GF-D8 (cell line): ENCODE data around the gene HOXA3.

Source experiments
- DNase-seq: peaks from one replicate; lab custom pipeline; 2025; lab: John Stamatoyannopoulos, UW

Gene HOXA3

DNA sequence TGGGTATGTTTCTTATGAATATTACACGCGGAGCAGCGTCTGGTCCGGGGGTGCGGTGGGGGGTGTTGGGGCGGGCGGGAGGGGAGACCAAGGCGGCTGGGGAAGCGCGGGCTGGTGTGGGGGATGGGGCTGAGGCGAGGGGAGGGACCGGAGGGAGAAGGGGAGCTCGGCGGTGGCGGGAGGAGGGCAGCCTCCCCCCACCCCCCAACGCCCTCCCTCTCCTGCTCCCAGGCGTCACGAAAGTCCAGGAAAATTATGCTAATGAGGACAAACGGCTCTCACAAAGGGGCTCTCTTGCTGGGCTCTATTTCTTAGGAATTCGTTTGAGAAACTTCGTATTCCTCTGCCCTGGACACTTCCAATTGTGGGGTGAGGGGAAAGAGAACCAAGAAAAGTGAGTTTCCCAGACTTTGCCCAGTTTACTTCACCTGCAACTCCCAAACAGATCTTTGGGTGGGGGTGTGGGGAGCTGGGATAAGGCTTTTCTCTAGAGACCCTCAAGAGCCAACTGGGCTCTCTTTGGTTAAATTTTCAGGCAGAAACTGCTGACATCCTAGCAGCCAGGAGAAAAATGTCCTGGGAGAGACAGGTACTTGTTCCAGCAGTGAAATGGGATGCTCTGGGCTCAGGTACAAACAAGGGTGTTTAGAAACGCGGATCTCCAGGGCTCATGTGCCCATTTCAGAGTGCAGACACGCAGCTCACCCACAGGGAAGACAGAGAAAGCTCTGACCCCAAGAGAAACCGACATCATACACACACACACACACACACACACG, 38.2 kb downstream of the HOXA3 start:
- no peak for DNase-seq

DNA sequence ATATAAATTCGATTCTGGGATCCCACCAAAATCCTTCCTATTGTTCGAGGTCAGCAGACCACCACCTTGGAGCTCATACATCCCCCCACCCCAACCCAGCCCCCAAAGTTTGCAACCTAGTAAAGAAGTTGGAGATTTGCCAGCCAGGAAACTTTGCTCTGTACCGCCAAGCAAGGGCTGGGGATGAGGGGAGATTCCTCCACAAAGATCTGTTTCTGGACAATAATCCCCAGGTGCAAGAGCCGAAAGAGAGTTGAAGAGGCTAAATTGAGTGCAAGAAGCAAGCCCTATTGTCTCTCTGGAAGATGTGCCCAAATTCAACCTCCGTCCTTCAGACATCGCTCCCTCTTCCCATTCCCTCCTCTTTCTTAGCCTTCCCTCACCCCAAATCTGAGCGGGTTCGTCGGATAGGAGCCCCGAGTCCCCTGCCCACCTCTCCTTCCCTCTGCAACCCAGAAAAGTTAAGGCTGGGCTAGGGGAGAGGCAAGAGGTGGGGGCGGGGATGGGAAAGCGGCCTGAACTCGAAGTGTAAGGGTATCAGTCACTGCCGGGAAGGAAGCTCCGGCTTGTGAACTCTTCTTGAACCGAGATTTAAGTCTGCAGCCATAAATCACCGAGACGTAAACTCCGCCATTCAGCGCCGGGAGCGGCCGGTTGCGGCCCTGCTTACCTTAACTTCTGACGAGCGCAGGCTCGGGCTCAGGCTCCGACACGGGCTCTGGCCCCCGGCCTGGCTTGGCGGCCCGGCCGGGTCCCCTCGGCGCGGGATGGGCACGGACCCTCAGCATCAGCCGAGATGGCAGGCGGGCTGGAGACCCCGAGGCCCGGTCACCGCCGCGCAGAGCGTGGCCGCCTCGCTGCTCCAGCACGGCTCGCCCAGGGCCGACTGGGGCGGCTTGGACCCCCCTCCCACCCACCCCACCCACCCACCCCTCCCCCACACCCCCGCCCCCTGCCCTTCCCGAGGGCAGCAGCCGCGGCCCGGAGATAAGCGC, 39.1 kb downstream of the HOXA3 start:
- DNase-seq, result no peak

DNA sequence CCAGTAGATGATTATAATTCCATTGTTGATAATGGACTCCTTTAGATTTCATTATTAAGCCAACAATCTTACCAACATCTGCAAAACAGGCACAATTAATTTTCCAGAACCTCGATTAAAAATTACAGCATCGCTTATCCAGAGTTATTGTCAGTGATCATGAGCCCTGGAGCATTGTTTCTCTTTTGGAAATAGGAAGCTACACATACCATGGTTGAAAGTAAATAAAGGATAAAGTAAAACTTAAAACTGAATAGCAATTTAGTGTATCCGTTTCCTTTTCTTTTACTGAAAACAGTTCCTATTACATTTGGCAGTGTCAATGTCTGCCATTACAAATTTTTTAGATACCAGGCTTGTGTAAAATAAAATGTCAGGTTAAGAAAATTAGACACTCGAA, 40.0 kb downstream of the HOXA3 start:
- no peak for DNase-seq

DNA sequence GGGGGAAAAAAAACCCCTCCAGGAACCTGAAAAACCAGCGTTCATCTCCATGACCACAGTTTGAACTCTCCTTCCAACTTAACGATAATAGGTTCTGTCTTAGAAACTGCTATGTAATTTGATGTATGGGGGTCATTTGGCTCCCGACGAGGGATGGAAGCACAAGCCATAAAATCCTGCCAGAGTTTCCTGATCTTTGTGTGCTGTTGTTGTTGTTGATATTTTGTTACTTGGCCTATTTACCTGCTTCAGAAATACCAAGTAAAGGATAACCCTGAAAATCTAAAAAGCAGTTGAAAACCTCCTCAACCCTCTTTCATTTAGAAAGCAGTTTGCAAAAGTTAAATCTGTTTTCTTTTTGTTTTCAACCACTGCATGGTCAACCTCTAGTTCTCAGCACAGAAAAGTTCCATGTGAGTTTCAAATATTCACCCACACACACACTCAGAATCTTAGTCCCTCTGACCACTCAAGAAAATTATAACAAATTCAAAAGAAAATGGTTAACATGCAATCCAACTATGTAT, 40.6 kb downstream of the HOXA3 start:
- DNase-seq, result no peak

DNA sequence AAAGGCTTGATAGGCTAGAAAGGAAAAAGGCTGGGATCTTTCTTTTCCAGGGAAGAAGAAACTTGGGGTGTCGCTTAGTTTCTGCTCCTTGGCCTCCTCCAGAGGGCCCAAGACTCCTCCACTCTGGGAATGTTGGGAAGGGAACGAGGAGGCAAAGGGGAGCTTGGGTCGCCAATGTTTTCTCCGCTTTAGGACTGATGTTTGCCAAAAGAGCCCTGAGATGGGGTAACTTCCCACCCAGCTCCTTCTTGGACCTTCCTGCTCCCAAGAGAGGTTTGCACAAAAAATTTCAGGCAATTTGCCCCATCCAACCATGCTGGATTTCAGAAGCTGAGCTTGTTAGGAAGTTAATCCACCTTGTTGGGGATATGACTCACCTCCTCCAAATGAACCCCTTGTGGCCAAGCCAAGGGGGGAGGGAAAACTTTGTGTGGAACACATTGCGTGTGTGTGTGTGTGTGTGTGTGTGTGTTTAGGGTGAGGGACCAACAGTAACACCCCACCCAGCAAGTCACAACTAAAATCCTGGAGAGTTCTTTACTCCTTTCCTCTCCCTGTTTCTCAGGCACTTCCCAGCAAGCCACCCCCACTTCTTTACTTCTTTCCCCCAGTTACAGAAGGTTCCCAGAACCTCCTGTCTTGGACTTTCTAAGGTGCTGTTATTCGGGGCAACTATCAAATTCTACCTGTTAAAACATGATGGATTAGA, 41.2 kb downstream of the HOXA3 start:
- DNase-seq, result no peak

DNA sequence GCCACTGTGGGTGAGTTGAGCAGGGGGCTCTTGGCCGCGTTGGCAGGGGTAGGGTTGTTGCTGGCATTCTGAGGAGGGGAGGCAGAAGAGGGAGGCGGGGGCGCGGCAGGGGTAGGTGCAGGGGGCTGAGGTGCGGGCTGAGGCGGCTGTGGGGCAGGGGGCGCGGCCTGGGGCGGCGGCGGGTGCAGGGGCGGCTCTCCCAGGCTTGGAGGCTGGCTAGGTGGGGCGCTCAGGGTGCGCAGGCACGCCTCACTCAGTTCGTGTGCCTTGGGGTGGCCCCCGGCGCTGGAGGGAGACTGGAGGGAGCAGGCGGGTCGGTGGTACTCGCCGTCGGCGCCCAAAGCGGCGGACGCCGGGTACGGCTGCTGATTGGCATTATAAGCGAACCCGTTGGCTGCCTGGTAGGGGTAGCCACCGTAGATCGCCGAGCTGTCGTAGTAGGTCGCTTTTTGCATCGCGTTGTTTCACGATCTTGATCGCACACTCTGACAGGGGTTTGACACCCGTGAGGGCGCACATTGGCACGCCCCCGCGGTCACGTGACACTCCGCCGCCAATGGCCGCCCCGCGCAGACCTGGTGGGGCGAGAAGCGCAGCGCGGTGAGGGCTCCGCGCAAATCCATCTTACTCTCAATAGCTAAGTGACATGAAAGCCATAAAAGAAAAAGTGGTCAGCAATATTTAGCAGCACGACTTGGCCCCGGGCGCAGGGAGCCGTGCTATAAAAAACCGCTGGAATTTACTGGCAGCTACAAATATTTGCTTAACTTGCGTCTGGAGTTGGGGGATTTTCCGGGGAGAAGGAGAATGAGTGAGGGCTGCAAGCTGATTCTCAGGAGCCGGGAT, 42.0 kb downstream of the HOXA3 start:
- DNase-seq, result no peak

DNA sequence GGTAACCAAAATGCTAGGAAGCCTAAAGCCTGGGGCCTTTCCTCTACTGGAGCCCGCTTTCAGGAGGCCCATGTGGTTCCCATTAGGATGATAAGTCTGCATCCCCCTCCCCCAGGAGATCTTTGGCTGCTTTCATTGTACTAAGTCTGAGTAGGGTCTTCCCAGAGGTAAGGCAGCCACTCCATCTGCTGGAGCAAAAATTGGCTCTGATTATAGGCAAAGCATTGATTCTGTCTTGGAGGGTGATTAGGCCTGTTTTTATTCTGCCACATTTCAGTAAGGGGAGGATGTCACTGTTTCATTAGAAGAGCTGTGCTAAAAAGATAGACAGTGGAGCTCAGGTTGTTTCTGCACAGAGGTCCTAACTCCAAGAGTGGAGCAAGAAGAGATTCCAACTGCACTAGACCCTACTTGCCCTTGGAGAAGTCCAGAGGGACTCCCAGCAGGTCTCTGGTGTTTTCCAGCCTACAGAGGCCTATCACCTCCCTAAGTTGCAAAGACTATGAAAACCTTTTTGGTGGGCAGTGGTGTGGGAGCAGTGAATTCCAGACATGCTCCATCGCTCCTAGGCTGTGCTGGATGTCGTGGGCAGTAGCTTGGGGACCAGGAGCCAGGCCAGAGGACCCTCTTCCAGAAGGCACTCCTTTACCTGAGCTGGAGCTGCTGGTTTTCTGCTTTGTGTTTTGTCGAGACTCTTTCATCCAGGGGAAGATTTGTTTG, 42.8 kb downstream of the HOXA3 start:
- DNase-seq, result no peak

DNA sequence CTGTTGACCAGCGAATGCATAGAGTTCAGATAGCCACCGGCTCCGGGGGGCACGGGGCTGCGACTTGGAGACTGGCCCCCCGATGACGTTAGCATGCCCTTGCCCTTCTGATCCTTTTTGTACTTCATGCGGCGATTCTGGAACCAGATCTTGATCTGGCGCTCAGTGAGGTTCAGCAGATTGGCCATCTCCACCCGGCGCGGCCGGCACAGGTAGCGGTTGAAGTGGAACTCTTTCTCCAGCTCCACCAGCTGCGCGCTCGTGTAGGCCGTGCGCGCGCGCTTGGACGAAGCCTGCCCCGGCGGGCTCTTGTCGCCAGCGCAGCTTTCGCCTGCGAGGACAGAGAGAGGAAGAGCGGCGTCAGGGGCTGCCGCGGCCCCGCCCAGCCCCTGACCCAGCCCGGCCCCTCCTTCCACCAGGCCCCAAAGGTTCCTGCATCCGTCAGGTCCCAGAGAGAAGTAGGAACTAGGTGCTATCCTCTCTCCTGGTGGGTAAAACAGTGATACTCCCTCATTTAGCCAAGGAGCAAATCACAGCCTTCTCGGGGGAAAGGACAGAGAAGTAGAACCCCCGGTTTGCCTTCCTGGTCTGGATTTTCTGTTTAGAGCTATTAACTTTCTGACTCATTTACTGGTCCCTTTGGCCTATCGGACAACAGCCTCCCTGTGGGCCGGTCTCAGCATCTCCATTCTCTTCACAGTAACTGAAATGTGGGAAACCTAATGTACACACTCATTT, 43.8 kb downstream of the HOXA3 start:
- DNase-seq, result no peak

DNA sequence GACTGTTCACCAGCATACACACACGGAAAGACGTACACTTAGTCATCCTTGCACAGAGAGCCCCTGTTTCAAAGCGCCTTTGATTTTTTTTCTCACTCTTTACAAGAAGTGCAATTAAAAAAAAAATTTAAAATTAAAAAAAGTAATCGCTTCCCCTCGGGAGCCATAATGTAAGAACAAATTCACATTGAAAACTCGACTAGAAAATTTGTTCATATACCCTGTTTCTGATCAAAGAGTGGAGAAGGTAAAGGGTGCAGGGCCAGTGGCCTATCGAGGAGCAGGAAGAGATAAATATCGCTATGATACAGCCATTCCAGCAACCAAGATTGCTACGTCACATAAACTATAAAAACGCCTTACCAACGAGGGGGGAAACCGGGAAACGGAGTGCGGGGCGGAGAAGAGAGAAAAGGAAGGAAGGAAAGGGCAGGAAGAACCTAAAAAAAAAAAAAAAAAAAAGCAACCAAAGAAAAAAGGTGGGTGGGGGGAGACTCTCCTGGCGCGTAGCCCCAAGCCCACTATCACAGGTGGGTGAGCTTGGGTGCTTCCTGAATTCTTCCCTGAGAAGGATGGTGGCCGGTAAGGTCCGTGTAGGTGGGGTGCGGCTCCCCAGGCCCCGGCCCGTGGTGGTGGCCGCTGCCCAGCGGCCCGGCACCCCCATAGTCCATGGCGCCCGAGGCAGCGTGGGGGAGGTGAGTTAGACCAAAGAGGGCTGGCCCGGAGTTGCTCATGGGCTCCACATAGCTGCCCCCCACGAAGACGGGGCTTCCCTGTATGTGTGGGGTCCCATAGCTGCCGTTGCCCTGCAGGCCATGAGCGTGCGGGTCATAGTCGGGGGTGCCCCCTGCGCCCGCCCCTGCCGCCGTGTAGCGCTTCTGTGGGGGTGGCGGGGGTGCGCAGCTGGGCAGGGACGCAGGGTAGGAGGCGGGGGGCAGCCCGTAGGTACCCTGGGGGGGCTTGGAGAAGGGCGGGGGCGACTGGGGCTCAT, 44.7 kb downstream of the HOXA3 start:
- no peak for DNase-seq

DNA sequence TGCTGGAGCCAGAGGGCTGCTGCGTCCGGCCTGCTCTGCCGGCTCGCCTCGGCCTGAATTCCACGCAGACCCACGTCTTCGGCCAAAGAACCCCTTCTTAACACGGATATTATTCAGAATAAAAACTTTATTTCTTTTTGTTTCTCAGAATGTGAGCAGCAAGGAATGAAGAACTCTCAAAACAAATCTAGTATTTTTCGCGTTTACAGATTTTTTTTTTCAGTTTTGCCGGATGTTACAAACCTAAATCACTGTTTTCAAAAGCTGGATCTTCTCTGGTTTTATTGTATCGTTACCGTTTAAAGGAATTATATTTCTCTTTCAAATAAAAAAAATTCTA, 45.5 kb downstream of the HOXA3 start:
- no peak for DNase-seq

DNA sequence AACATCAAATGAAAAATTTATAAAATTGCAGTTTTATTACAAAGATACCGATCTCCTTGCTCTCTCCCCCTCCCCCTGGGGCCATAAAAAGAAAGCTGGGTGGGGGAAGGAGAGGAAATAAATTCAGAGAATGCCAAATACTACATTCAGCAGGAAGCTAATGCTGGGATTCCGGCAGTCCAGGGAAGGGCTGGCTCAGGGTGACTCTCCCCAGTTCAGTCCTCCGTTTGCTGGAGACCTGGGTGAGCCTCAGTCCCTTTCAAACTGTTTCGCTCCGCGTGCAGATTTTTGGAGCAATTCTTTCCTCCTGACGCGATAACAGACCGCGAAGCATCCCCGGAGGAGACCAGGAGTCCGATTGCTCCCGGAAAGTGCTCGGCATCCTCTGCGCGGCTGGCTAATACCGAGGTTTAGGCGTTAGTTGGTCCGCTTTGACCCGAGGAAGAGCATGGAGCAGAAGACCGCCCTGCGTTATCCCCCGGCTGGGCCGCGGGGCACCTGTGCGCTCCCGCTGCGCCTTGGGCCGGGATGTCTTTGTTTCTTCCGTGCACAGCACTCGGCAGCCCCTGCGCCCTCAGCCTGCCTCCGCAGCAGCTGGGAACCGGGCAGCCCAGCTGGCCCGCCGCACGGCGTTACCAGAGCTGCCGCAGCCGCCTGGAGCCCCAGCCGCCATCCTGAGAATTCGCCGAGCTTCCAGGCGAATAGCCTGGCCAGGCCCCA, 46.0 kb downstream of the HOXA3 start:
- no peak for DNase-seq

DNA sequence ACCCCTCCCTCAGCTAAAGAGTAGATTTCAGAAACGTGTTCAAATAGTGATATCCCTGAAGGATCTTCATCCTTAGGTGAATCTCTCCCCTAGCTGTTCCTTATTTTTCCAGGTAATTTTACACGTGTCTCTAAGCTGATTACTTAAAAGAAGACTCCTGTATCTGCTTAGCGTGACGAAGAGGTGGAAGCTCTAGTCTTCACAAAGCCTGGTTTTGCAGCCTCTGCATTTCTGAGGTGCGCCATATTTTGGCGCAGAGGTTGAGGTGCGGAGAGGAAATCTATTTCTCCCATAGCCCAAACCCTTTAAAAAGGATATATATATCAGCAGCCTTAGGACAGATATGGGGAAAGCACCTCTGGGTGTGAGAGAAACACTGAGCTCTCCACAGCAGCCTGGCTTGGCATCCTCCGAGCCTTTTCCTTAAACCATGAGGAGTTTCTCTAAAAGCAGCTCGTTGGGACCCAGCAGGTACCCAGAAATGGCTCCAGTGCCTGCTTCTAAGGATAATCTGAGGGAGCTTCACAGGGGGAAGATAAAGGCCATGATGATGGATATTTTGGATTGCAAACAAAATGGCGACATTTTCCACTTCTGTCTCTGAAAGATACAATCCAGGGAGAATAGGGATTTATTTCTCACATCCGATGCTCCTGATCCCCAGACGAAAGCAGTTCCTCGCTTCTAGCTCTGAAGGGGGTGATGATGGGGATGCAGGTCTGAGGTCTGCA, 46.9 kb downstream of the HOXA3 start:
- DNase-seq, result no peak

DNA sequence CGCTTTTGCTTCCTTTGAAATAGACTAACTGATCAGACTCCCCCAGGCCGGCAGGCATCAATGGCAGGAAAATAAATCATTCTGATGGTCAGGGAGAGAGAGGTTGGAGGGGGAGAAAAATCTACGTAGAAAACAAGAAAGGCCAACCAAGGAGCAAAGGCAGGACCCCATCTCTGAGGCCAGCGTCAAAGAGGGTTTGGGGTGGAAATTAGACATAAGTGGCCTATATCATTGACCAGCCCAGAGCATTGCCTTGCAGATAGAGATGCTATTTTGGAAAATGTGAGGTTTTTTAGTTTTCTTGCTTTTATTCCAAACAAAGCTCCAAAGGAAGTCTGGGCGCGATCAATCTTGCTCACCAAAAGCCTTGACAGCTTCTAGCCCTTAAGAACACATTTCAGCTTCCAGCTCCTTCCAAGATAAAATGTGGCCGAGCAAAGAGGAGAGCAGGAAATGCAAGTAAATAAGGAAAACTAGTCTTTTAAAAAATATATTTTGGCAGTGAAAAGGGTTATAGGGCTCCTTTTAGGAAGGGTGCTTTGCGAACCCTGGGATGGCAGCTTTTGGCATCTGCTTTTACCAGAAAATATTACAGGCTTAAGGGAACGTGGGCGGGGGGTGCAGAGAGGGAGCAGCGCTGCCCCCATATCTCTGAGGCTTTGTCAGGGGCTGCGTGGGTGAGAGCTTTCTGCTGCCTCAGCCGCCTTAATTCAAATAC, 47.9 kb downstream of the HOXA3 start:
- DNase-seq, result no peak

DNA sequence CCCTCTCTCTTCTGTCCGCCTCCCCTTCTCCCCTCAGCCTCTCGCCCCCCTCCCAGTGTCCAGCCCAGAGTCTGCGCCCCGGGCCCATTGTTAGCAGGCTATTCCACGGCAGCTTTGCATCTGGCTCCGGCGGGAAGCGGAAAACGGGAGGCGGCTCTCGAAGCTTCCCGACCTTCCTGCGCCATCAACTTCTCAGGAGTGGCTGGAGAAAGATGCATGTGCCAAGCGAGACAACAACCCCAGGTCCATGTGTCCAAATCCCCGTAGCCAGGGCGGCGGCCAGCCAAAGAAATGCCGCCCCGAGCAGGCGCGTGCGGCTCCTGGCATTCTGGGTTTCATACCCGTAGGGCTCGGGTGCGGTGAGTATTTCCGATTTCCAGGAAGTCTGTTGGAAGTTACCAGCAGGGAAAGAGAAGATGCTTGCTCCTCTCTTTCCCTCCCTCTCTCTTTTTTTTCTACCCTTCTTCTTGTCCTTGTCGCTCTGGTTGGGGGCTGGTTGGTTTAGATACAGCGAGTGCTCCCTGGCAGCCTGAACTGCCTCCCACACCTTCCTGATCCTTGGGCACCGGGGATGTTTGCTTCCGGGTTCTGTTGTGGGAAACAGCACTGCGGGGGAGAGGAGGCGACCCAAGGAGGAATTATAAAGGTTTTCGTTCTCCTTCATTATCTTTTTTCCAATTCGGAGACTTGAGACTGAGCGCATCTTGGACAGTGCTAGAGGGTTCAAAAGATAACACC, 48.7 kb downstream of the HOXA3 start:
- DNase-seq, result no peak

DNA sequence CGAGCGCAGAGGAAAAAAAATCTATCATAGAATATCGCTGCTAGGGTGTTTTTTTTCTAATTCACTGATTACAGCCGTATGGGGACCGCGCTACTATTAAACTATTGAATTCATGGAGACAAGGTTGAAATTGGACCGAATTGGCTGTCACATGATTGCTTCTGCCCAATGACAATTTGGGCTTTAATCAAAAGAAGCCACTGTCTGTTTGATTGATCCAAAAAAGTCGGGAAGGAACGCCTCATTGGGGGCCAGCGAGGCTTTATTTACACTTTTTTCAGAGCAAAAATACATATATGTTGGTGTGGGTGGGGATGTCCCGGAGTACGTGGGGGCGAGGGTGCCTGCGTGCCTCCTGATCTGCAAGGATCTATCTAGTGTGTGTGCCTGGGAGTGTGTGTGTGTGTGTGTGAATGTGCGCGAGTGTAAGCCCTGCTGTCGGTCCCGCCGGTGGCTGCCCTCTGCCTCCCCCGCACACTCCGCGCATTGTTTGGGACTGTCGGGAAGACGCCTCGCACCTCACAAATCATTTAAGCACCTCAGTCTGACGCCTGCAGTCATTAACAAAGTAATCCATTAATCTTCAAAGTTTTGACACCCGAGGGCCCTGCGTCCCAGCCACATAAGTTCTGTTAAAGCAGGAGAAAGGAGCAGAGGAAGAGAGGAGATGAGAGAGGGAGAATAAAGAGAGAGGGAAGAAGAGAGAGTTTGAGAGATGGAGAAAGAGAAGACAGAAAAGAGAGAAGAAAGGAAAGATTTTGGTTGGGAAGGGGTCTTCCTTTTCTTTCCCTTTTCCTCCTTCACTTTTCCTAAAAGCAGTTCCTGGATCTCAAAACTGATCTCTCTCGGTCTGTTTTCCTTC, 49.6 kb downstream of the HOXA3 start, which contains the start of gene HOXA2:
TSS of gene HOXA2 (minus strand) at position 103 of the 862 bp plus-strand sequence. CDS start 183 bp downstream, outside the sequence.
- DNase-seq, result no peak
